Stimulated activated CD4-positive, alpha-beta T cell treated with anti-CD3 and anti-CD28 coated beads, Interleukin-12 subunit alpha, Interleukin-12 subunit beta, amount 100 ng/mL, for 24 hours (primary cell): ENCODE data around the gene TTLL11.
"Not testable (repeated sequence)": the region's sequence is repeated elsewhere in the genome, so short reads cannot be mapped to it uniquely, and the experiment has no call there.

Source experiments
- DNase-seq, 2 experiments: peaks; one replicate each; pipeline ENCODE4 v3.0.0-alpha.2; 2020; ENCODE audit warnings: low read depth in 2 of 2

Gene TTLL11

GRCh38 chr9:121815084-121815483 is 278.0 kb downstream of the TTLL11 start:
- DNase-seq, result no peak

GRCh38 chr9:121814594-121814993 is 278.5 kb downstream of the TTLL11 start:
- no peak for DNase-seq

- DNase-seq, result no peak
Measured at GRCh38 chr9:121813519-121814210, 279.4 kb downstream of the TTLL11 start.

GRCh38 chr9:121812159-121812735 is 280.9 kb downstream of the TTLL11 start:
- DNase-seq, result no peak

GRCh38 chr9:121811751-121812150 is 281.4 kb downstream of the TTLL11 start:
- DNase-seq, result no peak

GRCh38 chr9:121811140-121811539 is 282.0 kb downstream of the TTLL11 start:
- no peak for DNase-seq

GRCh38 chr9:121810489-121810888 is 282.6 kb downstream of the TTLL11 start:
- DNase-seq, result no peak

GRCh38 chr9:121809356-121810050 is 283.6 kb downstream of the TTLL11 start:
- DNase-seq, result no peak

- DNase-seq, result no peak
Measured at GRCh38 chr9:121808781-121809180, 284.3 kb downstream of the TTLL11 start.

GRCh38 chr9:121807823-121808278 is 285.3 kb downstream of the TTLL11 start:
- no peak for DNase-seq

- no peak for DNase-seq
Measured at GRCh38 chr9:121807069-121807822, 285.9 kb downstream of the TTLL11 start.

- DNase-seq, result no peak
Measured at GRCh38 chr9:121802753-121803152, 290.4 kb downstream of the TTLL11 start.

GRCh38 chr9:121801579-121801978 is 291.5 kb downstream of the TTLL11 start:
- DNase-seq, result no peak

- DNase-seq, result no peak
Measured at GRCh38 chr9:121800376-121800775, 292.7 kb downstream of the TTLL11 start.

- no peak for DNase-seq
Measured at GRCh38 chr9:121798941-121799340, 294.2 kb downstream of the TTLL11 start.

GRCh38 chr9:121797081-121797480 is 296.0 kb downstream of the TTLL11 start:
- DNase-seq, result no peak

GRCh38 chr9:121794334-121794733 is 298.8 kb downstream of the TTLL11 start:
- DNase-seq, result not testable (repeated sequence)

GRCh38 chr9:121792476-121792875 is 300.6 kb downstream of the TTLL11 start:
- DNase-seq, result not testable (repeated sequence)

GRCh38 chr9:121790841-121791240 is 302.3 kb downstream of the TTLL11 start:
- DNase-seq, result no peak

GRCh38 chr9:121788686-121789366 is 304.3 kb downstream of the TTLL11 start:
- DNase-seq, result no peak

GRCh38 chr9:121786998-121787422 is 306.1 kb downstream of the TTLL11 start:
- no peak for DNase-seq

- no peak for DNase-seq
Measured at GRCh38 chr9:121786543-121786948, 306.6 kb downstream of the TTLL11 start.
